SK-N-SH treated with all-trans-retinoic acid at 6 μM for 48 hours (cell line): Measurements from ENCODE around the gene ZXDC.

Experiments used
- RARB ChIP-seq: fragments of 250-450 bp; sonication (Bioruptor Pico); IDR thresholded peaks from 2 replicates; pipeline ENCODE4 v1.8.0; 2021; ENCODE audit warnings: mild to moderate bottlenecking, moderate library complexity
- TCF4 ChIP-seq: fragments of 250-450 bp; sonication (Bioruptor Pico); IDR thresholded peaks from 2 replicates; pipeline ENCODE4 v1.8.0; 2021; ENCODE audit warnings: mild to moderate bottlenecking, moderate library complexity, borderline replicate concordance
- TOX ChIP-seq: fragments of 250-450 bp; sonication (Bioruptor Pico); IDR thresholded peaks from 2 replicates; pipeline ENCODE4 v1.8.0; 2021; ENCODE audit warnings: mild to moderate bottlenecking, moderate library complexity, borderline replicate concordance
- TSHZ2 ChIP-seq: fragments of 250-450 bp; sonication (Bioruptor Pico); IDR thresholded peaks from 2 replicates; pipeline ENCODE4 v1.5.0; 2020; ENCODE audit warnings: mild to moderate bottlenecking, moderate library complexity
- ZC3H10 ChIP-seq: fragments of 250-450 bp; sonication (Bioruptor Pico); IDR thresholded peaks from 2 replicates; pipeline ENCODE4 v1.5.1; 2021; ENCODE audit warnings: mild to moderate bottlenecking, moderate library complexity
- ZFP3 ChIP-seq: fragments of 250-450 bp; sonication (Bioruptor Pico); IDR thresholded peaks from 2 replicates; pipeline ENCODE4 v1.5.0; 2020; ENCODE audit warnings: mild to moderate bottlenecking, moderate library complexity
- ZFP30 ChIP-seq: fragments of 450-650 bp; formaldehyde crosslinking; IDR thresholded peaks from 2 replicates; pipeline ENCODE4 v1.5.0; 2022; ENCODE audit warnings: mild to moderate bottlenecking, moderate library complexity
- ZNF8 ChIP-seq: fragments of 450-650 bp; formaldehyde crosslinking; IDR thresholded peaks from 2 replicates; pipeline ENCODE4 v1.5.0; 2020; ENCODE audit warnings: mild to moderate bottlenecking, moderate library complexity
- TF ChIP-seq, protein P1 (sequence below): fragments of 250-450 bp; sonication (Bioruptor Pico); IDR thresholded peaks from 2 replicates; pipeline ENCODE4 v1.5.1; 2021; ENCODE audit warnings: mild to moderate bottlenecking, moderate library complexity

DNA sequence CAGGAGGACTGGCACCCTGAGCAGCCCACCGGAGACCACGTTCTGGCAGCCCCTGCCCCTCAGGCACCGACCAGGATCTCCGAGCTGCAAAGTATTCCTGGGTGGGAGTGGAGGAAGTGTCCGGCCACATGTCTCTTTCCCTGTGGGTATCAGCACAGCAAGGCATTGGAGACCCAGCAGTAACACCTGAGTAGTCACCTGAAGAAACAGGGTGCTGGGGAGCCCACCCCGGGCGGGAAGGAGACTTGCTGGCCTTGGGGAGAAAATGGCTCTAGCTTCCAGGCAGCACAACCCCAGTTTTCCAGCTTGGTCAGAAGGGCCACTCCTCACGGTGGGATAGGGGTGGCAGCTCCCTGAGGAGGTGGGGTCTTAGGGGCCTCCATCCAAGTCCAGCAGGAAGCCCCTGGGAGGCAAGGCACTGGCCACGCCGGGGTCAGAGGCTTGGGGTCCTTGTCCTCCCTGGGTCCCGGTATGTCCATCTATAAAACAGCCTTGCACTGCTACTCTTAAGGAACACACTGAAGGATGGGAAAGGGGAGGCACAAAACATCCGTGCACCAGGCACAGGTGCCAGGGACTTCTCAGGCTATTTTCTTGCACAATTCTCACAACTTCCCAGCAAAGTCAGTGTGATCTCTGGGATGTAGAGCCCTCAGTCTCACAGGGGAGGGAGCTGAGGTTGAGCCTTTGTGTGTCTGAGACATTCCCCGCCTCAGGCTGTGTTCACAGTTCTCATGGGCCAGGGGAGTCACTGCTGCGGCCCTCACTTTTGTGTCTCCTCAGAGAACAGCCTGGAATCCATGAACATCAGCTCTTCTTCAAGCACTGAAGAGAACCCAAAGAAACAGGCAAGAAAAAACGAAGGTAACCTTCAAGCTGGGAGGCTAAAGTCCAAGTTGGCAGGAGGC is 69.0 kb downstream of the ZXDC start:
- TF ChIP-seq RARB (CRISPR knock-in tag) (no peak), TCF4 (CRISPR knock-in tag) (no peak), ZFP3 (CRISPR knock-in tag) (no peak), ZFP30 (CRISPR knock-in tag) (no peak), TSHZ2 (CRISPR knock-in tag) (no peak), ZNF8 (CRISPR knock-in tag) (no peak), TOX (no peak), ZC3H10 (CRISPR knock-in tag) (no peak)
- TF ChIP-seq, protein P1, sequence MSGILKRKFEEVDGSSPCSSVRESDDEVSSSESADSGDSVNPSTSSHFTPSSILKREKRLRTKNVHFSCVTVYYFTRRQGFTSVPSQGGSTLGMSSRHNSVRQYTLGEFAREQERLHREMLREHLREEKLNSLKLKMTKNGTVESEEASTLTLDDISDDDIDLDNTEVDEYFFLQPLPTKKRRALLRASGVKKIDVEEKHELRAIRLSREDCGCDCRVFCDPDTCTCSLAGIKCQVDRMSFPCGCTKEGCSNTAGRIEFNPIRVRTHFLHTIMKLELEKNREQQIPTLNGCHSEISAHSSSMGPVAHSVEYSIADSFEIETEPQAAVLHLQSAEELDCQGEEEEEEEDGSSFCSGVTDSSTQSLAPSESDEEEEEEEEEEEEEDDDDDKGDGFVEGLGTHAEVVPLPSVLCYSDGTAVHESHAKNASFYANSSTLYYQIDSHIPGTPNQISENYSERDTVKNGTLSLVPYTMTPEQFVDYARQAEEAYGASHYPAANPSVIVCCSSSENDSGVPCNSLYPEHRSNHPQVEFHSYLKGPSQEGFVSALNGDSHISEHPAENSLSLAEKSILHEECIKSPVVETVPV (CRISPR knock-in tag), result no peak
